Left renal pelvis (tissue), 4 donors: Measurements from ENCODE around the gene ACP7. TPM values are rescaled to one million over a fixed set of nuclear protein-coding genes. Genes with fewer than 3 reads are reported as not detected.
"Not testable (repeated sequence)": the region's sequence is repeated elsewhere in the genome, so short reads cannot be mapped to it uniquely, and the experiment has no call there.

Source experiments
- DNase-seq, 4 donors: peaks; one replicate each; pipeline ENCODE4 v3.0.0-alpha.2; 2013; ENCODE audit warnings: low read depth in 4 of 4, low spot score in 3 of 4
- polyA plus RNA-seq, 4 donors: library from polyadenylated mRNA; unstranded; fragments of 120-200 nt; gene quantifications; one replicate each; pipeline ENCODE4 v1.2.1, GENCODE V29; 2013; ENCODE audit not compliant: insufficient read length in 4 of 4

ACP7 gene, protein sequence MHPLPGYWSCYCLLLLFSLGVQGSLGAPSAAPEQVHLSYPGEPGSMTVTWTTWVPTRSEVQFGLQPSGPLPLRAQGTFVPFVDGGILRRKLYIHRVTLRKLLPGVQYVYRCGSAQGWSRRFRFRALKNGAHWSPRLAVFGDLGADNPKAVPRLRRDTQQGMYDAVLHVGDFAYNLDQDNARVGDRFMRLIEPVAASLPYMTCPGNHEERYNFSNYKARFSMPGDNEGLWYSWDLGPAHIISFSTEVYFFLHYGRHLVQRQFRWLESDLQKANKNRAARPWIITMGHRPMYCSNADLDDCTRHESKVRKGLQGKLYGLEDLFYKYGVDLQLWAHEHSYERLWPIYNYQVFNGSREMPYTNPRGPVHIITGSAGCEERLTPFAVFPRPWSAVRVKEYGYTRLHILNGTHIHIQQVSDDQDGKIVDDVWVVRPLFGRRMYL
- polyA plus RNA-seq: under 1 TPM; 0.08 to 0.79 (median 0.34) TPM

DNA sequence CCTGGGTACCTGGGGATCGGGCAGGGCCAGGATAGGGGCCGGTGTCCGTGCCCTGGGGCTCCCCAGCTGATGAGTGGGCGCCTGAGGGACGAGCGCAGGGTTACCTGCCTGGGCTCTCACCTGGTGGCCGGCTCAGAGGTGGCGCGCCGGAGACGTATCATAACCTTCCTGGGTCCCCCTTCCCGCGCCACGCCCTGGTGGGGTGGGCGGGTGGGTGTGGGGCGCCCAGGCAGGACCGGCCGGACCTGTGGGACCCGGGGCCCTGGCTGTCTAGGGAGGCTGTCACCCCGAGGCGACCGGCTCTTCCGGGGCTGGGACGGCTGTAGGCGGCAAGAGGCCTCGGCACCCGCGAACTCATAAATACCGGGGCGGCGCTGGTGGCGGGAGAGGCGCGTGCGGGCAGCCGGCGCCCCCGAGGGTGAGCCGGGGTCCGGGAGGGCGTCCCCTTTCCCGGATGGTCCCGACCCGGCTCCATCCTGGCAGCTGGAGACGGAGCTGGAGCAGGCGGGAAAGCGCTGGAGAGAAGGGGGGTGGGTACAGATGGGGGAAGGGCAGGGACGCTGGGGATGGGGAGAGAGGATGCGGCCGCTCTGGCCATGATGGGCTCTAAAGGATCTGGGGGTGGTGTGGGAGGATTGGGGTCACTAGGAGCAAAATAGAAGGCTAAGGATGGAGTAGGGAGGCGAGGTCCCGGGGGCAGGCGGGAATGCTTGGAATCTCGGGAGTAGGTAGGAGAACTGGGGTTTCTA is at the start of gene ACP7:
TSS of gene ACP7 (plus strand) at position 386 of the 749 bp plus-strand sequence. CDS start 902 bp downstream, outside the sequence.
- no peak for DNase-seq

- no peak for DNase-seq
These were observed 47.6 kb upstream of the ACP7 start for GRCh38 chr19:39036581-39036980.

- DNase-seq: no peak
These were observed 47.0 kb upstream of the ACP7 start for GRCh38 chr19:39037194-39037593.

DNA sequence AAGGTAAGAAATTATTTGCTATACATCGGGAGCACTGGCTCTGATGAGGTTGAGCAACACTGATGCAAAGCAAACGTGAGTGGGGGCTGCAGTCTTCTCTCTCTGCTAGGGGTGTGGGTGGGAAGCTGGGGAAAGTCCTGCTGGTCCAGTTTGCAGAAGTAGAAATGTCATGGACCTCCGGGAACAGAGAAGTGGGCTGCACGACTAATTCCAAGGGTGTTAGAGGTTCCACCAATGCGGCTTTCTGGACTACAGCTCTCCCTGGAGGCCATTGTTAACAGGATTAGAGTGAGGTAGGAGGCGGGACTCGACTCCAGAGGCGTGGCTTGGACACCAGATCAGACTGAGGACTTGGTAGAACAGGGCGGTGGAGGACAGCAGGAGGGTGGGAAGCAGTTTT is 46.1 kb upstream of the ACP7 start:
- no peak for DNase-seq

GRCh38 chr19:39045506-39045905 is 38.7 kb upstream of the ACP7 start:
- DNase-seq: no peak

GRCh38 chr19:39046037-39046821 is 37.9 kb upstream of the ACP7 start:
- DNase-seq: no peak

DNA sequence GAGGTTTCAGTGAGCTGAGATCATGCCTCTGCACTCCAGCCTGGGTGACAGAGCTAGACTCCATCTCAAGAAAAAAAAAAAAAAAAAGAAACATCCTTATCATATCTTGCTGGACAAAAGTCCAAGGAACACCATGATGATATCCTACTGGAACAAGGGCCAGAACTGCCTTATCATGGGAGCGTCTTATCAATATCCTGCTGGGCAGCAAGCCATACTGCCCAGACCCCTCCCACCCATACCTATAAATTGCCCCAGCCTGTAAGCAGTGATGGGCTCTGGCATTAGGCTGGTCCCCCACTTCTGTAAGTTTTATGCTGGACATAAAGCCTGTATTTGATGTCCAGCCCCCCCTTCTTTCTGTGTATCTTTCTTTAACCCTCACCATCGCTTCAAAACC is 37.1 kb upstream of the ACP7 start:
- DNase-seq: no peak

DNA sequence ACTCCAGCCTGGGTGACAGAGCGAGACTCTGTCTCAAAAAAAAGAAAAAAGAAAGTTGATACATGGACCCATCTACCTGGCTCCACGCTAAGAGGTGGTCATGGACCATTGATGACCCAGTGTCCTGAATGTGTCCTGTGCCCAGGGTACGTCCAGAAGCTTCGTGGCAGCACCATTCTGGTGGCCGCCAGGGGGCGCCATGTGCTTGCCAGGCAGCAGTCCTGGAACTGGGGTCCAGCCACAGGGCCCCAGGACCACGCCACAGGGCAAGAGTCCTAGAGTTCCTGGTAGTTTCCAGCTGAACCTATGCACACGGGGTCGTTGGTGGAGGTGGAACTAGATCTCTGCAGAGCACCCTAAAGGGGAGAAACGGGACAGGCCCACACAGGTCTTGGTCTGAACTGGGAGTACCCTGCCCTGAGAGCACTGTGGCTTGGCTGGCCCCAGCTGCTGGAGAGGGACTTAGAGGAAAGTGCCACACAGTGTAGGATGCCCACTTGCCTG is 31.9 kb upstream of the ACP7 start:
- DNase-seq: no peak

GRCh38 chr19:39052846-39053245 is 31.3 kb upstream of the ACP7 start:
- no peak for DNase-seq

DNA sequence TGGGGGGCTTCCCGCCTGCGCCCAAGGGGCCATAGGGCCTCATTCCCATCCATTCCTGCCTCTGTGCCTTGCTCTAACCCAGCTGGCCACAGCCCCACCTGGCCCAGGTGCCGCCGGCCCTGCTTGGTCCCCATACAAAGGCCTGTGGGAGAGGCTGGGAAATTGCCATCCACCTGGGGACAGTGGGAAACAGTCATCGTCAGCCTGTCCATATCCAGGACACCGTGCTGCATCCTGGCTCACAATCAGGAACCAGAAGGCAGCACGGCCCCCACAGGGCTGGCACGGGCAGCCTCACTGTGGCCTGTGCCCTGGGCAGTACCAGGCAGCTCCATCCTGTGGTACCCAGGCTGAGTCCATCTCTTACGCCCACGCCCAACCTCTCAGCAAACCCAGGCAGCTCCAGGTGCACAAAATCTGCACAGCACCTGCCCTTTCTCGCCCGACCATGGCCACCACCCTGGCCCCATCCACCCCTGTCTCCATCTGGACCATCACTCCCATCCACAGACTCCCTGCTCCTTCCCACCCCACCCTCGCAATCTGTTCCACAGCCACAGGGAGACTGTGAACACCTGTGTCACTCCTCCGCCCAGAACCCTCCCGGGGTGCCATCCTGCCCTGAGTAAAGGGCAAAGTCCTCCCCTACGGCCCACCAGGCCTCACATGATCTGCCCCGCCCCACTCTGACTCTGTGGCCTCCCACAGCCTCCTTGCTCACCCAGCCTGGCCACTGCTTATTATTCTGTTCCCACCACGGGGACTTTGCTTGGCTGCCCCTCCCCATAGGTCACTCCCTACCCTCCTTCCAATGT is 30.7 kb upstream of the ACP7 start:
- no peak for DNase-seq

- no peak for DNase-seq
These were observed 30.1 kb upstream of the ACP7 start for GRCh38 chr19:39054091-39054470.

DNA sequence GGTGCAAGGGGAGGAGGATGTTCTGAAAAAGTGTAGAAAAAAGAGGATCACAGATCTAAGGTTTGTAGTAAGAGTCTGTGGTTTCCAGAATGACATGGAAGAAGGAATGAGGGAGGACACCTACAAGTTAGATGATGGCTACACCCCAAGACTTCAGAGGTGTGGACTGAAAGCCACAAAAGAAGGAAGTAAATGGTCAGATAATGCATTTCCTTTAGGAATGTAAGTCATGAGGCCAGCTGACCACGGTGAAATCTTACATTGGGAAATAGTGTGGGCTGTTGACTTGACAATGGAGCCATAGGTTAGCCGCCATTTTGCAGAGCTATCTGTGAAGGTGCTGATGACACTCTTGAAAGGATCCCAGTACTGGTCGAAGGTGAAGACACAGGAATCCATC is 26.6 kb upstream of the ACP7 start:
- DNase-seq: no peak

DNA sequence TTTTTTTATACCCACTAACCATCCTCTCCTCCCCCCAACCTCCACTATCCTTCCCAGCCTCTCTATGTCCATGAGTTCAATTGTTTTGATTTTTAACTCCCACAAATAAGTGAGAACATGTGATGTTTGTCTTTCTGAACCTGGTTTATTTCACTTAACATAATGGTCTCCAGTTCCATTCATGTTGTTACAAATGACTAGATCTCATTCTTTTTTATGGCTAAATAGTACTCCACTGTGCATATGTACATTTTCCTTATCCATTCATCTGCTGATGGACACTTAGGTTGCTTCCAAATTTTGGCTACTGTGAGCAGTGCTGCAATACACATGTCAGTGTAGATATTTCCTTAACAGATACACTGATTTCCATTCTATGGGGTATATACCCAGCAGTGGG is 24.9 kb upstream of the ACP7 start:
- no peak for DNase-seq

DNA sequence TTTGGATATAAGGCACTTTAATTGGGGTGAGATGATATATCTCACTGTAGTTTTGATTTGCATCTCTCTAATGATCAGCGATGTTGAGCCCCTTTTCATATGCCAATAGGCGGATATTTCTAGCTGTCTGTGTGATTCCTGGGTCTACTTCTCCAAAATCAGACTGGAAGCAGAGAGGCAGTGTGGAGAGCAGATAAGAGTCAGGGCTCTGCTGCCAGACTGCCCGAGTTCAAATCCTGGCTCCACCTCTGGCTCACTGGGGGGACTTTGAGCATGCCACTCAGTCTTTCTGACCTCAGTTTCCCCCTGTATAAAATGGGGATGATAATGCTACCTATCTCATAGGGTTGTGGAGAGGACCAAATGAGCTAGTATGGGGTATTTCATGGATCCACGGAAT is 24.0 kb upstream of the ACP7 start:
- DNase-seq: no peak

- DNase-seq: no peak
These were observed 19.8 kb upstream of the ACP7 start for GRCh38 chr19:39064405-39064804.

GRCh38 chr19:39065928-39066327 is 18.2 kb upstream of the ACP7 start:
- DNase-seq: no peak

GRCh38 chr19:39067104-39067503 is 17.1 kb upstream of the ACP7 start:
- no peak for DNase-seq

- not testable (repeated sequence) for DNase-seq
These were observed 15.9 kb upstream of the ACP7 start for GRCh38 chr19:39068259-39068658.

DNA sequence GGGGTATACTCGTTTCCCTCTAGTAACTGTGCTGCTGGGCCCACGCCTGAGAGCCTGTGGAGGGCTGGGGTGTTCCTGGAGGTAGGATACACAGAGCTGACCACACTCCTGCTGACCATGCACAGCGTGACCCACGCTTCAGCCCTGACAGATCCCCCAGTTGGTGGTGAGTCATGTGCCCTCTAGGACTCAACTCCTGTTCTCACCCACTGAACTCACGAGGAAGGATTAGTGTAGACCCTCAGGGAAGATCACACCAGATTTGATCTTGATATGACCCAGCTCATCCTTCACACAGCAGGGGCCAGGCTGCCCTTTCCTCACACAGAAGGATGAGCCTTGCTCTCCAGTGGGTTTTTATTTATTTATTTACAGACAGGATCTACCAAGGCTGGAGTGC is 13.3 kb upstream of the ACP7 start:
- DNase-seq: no peak

- DNase-seq: no peak
These were observed 9.9 kb upstream of the ACP7 start for GRCh38 chr19:39074205-39074692.
